ENCODE measurements around the gene MIB1.

Gene MIB1

DNA sequence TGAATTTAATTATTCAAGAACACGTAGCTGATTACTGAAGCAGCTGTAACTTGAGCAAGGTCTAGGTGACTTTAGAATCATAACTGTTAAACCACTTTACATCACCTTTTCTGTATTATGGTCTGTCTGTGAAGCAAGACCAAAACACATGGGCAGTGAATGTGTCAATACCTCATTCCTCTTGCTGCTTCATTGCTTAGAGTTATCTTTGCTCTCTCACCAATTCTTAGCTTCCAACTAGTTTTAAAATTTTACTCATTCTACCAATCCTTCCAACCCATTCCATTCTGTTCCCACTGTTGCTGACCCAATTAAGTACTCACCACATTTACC lies 80.2 kb downstream of the MIB1 start:
- no peak for DNase-seq

DNA sequence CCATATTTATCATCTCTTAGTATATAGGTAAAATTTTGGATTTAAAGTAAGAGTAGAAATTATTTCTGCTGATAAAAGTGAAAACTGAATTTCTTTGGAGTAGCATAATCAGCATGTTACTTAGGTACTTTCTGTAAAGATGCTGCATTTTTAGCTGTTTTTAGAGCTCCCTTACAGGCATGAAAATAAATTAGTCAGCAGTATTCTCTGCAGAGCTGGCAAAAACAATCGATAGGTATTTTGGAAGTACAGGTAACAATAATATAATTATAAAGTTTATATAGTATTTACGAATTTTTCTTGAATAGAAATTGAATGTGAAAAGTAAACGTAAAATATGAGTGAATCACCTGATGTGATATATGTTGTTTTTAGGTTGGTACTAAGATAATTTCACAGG lies 83.3 kb downstream of the MIB1 start:
- no peak for DNase-seq

DNA sequence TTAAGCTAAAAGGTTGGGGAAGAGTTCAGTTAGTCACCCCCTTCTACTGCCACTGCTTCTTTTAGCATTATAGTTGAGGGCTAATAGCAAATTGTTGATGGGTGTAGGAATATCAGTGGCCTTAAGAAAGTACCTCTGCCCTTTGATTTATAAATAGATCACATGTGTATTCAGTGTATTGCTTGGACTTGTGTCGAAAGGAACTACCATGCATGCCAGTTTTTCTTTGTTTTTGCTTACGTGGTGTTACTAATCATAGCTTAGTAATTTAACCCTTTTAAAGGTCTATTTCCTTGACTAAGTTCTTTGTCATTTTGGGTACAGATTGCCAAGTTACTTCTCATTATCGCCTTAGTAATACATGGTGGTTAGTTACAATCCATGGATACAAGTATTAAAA lies 85.6 kb downstream of the MIB1 start:
- DNase-seq: no peak

DNA sequence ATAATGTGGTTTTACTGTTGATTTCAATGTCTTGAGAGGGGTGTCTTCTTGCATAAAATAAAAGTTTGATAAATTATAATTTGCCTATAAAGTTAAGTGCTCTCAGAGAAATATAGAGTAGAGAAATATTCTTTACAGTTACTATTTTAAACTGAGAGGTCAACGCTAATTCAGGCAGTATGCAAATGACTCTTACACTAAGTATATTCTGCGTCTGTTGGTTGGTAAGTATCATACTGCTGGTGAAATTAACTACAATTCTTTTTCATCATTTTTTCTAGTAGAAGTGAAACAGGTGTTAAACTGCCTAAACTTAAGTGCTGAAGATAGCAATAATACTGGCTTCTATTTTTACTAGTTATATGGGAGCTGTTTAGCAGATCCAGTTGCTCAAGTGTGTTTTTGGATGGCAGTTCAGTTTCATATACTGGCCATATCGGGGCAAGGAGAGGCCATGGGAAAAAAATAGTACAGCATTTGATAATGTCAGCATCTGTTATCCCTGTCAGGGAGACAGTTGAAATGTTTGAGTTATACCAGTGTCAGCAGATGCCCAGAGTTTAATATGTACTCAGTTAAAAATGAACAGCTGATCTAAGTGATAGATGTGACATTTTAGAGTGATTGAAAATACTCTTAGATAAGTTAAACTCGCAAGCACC lies 86.2 kb downstream of the MIB1 start:
- DNase-seq: no peak

DNA sequence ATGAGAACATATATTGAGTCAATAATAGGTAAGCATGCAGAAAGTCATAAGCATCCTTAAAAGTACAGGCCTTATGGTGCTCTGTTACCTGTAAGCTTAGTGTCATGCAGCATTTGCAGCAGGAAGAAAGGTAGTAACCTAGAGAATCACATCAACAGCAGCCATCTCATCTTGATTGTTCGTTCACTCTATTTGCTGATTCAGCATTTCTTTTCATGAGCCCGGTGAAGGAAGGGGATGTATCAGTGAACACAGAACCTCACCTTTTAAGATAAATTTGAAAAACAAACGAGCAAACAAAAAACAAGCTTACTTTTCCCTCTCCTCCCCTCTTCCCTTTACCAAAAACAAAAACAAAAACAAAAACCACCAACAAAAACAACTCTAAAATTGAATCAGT lies 89.9 kb downstream of the MIB1 start:
- no peak for DNase-seq

DNA sequence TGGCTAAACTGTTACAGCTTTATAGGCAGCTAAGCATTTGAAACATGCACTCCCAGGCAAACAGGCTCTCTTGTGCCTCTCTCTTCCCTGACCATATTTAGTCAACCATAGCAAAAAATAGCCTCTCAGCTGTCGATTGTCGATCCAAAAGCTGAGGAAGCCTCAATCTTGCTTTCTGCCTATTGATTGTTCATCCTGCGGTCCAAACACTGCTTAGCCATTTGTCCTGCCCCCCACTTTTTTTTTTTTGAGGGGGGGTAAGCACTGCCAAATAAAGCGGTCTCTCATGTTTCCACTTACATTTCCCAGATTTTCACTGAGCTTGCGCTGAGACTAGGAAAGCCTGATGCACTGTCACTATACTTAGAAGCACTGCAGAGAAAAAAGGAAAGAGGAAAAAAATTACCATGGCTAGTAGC lies 90.8 kb downstream of the MIB1 start:
- DNase-seq: no peak

DNA sequence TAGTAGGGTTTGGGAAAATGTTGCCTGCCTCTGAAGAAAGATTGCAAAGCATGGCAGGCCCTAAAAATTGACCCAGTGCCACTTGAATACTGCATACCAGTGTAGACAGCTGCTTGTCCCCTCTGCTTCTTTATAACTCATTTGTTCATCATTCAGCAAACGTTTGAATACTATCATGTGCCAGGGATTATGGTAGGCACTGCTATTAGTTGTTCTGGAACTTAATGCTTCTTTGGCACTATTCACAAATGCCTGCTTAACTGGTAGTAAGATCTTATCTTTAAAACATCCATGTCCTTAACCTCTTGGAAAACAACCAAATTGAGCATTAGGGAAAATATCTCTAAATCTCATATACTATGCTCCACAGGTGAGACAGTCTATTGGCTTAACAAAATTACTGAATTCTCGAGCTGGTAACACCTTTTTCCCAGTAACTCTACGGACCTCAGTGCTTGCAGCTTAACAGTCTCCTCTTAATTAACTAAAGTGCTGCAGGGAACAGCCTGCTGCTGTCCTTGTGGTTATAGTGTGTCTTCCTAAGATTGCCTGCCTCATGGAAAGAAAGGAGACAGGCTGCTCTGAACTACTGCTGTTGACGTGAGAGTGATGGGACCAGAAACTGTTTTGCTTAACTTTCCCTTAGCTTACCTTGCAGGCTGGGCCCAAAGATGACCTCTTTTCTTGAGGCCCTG lies 93.2 kb downstream of the MIB1 start:
- no peak for DNase-seq

DNA sequence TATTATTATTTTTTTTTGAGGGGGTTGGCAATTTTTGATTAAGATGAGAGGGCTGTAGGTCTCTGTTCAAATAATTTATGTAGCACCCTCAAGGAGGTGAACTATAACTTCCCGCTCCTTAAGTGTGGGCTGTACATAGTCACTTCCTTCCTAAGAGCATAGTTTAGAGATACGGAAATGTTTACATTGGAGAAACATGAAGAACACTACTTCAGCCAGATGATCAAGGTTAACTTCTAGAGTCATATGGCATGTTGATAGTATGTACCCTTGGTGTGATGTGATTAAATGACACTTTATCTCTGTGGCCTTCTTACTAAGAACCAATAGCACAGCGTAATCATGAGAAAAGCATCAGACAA lies 93.7 kb downstream of the MIB1 start:
- DNase-seq: no peak

DNA sequence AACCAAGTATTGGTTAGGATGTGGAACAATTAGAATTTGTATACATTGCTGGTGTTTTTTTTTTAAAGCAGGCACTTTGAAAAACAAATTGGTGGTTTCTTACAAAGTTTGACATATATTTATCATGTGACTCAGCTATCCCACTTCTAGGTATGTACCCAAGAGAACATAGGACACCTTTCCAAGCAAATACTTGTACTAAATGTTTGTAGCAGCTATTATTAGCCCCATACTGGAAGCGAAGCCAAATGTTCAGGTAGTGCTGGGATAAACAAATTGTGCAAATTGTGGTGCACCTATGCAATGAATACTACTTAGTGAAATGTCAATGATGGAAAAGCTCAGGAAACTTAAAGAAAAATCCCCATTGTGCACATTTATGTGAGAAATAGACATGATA lies 101.0 kb downstream of the MIB1 start:
- DNase-seq: no peak

DNA sequence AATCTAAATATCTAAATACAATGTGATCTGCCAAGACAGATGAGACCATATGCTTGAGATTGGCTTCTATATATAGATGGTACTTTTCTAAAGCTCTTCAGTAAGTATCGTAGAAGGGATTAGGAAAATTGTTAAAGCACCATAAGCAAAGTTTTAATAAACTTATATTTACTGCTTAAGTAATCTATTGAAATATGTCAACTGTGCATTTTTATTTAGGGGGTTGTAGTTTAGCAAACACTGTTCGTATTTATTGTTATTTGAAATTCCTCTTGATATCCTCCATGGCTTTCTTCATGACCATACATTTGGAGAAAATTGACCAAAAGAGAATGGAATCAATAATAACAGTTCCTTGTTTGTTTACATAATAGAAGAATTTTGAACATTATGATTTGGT lies 102.7 kb downstream of the MIB1 start:
- no peak for DNase-seq

DNA sequence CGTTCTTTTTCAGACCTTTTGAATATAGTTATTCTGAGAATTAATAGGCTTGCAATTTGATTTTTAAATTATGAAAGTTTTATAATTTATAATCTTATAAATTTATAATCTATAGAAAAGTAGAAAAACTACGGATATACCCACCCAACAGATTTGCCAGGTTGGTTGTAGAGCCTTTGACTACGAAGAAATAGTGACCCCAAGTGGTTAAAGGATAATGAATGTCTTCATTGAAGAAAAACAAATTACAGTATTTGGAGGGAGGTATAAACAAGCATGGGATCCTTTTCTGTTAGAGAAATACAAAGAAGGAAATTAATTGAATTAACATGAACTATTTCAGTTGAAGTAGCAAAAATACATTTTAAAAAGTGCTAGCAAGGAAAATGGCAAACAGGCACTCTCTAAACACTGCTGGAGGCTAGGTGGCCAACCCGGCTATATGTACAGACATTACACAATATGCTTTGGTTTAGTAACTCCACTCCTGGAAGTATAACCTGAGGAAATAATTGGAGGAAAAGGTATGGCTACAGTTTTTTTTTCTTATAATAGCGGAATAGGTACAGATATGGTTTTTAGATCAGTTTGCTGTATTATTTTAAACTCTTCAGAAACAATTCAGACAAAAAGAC lies 110.9 kb downstream of the MIB1 start:
- DNase-seq: no peak

DNA sequence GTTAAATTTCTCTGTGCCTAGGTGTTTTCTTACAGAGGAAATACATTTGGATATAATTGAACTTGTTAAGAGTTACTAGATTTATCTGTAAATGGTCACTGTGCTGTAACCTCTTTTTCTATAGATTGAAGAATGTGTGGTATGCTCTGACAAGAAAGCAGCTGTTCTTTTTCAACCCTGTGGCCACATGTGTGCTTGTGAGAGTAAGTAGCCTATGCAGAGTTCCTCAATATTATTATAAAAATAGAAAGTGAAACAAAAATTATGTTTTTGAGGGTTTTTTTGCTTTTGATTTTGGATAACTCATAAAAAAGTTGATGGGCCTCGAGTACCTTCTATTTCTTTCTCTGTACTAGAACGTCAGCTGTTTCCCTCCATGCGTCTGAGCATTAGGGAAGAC lies 112.4 kb downstream of the MIB1 start:
- no peak for DNase-seq

DNA sequence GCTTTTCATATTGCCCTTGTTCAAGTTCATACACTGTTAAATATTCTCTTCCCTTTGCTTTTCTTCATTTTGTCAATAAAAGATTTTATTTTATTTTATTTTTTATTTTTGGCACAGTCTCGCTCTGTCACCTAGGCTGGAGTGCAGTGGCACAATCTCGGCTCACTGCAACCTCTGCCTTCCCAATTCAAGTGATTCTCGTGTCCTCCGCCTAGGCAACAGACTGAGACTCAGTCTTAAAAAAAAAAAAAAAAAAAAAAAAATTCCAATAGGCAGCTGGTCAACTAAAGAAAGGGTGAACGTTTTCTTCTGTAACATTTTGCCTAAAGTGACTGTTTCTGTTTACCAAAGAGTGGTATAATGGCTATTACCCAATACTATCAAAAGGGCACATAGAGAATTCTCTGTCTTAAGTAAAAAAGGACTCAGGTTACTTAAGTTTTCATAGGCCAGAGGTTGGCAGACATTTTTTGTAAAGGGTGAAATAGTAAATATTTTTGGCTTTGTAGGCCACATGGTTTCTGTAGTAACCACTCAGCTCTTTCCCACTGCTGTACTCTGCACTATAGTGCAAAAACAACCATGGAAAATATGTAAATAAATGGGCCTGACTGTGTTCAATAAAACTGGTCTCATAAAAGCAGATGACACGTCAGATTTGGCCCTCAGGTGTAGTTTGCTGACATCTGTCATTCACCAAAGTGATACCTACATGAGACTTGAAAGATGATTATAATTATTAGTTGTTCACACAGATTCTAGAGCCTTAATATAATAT lies 113.4 kb downstream of the MIB1 start:
- DNase-seq: no peak

DNA sequence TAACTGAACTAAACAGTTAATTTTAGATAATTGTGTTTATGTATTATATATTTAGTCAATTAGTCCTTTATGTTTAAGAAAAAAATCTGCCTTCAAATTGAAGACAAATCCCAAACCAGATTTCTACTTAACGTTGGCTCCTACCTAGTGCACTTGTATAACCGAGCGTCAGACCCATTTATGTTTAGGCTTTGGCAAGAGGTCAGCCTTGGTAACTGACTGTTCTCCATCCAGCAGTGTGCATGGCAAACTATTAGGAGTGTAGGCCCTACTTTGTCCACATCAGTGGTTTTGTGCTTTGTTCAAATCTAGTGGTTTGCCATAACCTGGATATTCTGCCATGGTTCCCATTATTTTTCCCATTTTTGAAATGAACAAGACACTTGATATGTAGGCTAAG lies 114.8 kb downstream of the MIB1 start:
- no peak for DNase-seq

DNA sequence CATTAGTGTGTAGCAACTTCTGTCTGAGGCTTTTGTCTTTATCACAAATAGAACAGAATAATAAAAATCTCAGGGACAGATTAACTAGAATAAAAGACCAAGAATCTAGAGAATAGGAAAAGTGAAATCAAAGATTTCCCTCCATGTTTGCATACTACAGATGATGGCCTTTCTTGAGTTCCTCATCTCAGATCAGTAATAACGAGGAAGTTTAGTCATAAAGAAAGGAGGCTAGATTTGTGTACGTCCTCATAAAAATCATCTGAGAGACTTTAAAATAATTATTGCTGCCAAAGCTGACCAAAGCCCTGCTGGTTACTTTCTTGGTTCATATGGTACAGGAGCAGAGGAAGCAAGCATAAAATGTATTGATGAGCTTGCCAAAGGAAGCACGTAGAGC lies 117.3 kb downstream of the MIB1 start:
- no peak for DNase-seq

DNA sequence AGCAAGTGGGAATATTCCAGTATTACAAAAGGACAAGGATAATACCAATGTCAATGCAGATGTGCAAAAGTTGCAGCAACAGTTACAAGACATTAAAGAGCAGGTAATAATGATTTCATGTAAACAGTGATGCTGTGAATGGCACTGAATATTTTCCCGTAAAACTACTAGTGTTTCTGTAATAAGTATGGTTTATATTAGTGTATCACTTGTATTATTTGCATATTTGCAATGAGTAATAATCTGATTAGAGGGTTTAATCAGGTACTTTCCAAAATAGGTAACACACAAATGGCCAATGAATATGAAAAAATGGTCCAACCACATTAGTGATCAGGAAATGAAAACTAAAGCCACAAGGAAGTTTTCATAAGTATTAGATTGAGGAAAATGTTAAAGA lies 118.0 kb downstream of the MIB1 start:
- DNase-seq: no peak

DNA sequence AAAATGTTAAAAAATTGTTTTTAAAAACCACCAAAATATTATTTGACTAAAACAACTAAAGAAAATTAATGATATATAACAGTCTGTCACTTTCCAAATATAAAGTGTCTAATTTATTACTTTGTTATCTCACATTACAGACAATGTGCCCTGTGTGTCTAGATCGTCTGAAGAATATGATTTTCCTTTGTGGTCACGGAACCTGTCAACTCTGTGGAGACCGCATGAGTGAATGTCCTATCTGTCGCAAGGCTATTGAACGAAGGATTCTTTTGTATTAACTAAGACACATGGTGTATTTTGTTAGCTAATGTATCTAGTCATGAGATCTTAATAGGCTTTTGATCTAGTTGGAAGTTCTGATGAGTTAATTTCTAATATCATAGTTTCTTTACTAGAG lies 123.8 kb downstream of the MIB1 start:
- DNase-seq: no peak

DNA sequence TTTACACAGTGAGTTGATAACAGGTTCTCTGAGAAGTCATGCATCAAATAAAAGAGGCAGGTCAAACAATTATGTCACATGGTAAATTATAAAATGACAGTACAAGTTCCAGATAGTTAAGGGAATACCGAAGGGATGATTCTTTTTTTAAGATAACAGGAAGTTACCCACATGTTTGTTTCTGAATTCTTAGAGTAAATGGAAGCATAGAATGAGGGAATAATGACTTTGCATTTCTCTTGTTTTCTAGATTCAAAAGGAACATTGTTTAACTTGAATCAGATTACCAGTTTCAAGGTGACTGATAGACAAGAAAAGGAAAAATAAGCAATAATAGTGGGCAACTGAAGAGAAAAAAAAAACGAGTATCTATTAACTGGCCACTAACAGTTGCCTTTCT lies 124.5 kb downstream of the MIB1 start:
- no peak for DNase-seq

DNA sequence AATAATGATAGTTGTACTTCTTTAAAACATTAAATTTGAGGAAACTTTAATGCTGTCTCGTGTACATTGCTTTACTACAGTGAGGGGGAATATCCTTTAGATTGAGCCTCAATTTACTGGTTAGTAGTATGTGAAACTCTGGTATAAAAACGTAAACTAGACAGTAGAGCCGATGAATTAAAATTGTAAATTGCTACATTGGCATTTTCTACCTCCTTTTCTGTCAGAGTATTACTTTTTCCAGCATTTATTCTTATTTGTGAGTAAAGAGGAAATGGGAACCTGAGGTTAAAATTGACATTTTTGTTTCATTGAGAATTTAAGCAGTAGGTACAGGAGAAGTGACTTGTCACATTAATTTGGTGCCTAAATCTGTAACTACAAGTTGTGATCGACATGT lies 128.2 kb downstream of the MIB1 start:
- DNase-seq: no peak

DNA sequence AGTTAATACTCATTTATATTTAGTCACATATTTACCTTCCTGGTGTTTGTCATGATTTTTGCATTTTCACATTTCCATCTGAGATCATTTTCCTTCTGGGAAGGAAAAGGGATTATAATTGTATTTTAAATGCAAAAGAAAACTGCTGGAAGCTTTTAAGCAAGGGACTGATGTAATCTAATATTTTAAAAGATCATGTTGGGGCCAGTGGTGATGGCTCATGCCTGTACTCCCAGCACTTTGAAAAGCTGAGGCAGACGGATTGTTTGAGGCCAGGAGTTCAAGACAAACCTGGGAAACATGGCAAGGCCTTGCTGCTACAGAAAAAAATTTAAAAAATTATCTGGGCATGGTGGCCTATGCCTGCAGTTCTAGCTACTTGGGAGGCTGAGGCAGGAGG lies 149.0 kb downstream of the MIB1 start:
- no peak for DNase-seq

DNA sequence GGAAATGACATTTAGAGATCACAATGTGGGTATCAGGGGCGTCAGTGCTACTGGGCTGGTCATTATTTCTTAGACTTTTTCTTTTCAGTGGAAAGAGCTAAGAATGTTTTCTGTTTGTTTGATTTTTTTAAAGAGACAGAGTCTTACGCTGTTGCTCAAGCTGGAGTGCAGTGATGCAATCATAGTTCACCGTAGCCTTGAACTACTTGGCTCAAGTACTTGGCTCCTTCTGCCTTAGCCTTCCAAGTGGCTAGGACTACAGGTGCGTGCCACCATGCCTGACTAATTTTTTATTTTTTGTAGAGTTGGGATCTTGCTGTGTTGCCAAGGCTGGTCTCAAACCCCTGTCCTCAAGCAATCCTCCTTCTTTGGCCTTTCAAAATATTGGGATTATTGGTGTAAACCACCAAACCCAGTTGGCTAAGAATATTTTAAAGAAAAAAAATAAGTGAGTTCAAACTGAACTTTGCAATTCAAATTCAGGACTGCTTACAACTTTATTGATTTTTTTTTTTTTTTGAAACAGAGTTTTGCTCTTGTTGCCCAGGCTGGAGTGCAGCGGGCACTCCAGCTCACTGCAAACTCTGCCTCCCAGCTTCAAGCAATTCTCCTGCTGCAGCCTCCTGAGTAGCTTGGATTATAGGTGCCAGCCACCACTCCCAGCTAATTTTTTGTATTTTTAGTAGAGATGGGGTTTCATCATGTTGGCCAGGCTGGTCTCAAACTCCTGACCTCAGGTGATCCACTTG lies 154.2 kb downstream of the MIB1 start:
- no peak for DNase-seq

DNA sequence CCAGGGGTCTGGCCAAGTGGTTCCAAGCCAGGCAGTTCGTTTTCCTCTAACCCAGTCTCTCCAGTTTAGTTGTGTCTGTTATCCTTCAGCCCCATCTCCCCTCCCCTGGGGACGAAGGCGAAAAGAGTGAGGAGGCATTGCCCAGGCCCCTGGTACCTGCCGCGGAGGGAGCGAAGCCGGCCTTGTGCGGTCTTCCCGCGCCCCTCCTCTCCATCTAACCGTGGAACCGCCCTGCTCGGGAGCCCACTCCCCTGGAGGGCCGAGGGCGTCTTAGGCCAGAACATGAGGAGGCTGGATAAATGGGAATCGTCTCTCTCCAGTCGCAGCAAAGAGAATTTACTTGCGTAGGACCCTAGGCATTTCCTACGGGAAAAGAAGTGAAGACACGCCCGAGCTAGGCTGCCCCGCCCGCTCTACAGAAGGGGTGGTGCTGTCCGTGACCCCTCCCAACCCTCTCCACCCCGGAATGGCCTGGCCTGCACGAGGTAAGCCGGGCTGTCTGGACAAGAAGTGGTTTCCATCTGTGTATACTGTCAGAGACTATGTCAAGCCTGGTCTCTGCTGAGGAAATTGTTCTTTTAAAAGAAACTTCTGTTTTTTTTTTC lies 156.2 kb downstream of the MIB1 start:
- DNase-seq: no peak

DNA sequence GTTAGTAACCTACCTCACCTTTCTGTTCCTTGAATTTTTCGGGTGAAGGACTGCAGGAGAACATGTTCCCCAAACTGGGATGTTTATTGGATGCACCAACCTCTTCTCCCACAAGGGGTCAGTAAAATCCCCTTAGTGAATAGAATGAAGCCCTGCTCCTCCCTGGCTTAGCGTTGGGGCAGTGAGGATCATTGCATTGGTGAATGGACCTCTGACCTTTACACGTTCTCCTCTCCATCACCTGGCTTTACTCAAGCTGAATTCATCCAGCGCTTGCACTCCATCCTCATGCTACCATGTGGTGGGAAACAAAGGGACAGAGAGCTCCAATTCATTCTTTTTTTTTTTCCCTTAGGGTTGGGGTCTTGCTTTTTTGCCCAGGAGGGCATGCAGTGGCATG lies 157.2 kb downstream of the MIB1 start:
- no peak for DNase-seq

Measured in activated effector memory CD4-positive, alpha-beta T cell treated with anti-CD3 and anti-CD28 coated beads, Interleukin-2, amount 50 U/mL, for 16 hours (primary cell).